NCI-H226 (cell line): ENCODE data around the gene ENOX1.

Experiments
- DNase-seq: peaks from one replicate; pipeline ENCODE4 v3.0.0-alpha.2; 2015

Gene ENOX1

DNA sequence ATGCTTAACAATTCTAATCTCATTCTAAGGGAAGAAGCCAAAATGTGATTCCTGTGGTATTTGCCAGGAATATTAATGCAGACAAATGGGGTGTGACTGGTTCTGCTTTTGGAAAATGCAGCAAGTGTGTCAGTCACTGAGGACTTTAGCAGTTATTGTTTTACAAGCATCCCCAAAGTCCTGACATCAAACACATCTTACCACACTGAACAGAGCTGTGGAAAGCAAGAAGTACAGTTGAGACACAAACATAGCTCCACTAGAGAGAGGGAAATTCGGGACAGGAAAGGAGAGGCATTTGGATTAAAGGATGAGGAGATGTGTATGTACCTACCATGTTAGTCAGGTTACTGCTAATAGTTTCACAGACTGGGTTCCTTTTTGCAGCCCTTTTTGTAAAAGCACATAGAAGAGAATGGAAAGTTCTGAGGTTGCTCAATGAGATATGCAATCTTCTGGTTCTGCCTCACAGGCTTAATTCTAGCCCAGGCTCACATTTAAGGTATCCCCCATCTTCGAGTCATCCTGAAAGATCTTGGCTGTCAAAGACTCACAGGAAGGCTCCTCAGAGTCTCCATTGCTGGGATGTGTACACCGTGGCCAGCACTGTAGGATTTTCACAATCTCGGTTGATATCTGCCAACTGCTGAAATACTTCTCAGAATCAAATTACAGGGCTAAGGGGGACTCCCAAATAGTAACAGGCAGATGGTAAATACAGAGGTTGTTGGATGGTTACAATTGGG, 446.8 kb downstream of the ENOX1 start:
- DNase-seq, result peak; percentile 22

DNA sequence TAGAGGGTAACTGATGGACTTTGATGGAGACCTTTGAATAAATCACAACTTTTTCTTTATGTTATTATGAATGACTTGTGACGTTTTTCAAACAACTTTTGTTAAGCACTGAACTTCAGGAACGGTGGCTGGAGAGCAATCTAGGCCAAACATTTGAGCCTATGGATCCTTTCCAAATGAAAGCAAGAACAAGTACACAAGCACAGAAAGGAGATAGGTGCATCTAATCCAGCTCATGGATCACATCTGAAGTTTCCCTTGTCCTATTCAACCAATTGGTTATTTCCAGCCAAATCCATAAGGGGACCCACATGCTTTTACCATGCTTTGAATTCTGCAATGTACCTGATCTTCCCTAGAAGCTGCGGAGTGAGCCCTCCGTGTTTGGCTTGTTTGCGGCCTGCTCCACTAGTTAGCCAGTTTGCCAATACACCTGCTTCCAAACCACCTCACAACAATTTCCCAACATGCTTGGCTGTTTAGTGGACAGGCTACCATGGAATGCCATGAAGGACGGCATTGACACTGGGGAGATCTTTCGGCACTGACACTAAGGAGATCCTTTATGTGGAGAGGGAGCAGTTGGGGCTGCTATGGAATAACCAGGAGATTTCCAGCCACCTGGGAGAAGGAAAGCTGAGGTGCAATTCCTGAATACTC, 447.5 kb downstream of the ENOX1 start:
- no peak for DNase-seq

GRCh38 chr13:43335764-43336163, 451.0 kb downstream of the ENOX1 start:
- no peak for DNase-seq

DNA sequence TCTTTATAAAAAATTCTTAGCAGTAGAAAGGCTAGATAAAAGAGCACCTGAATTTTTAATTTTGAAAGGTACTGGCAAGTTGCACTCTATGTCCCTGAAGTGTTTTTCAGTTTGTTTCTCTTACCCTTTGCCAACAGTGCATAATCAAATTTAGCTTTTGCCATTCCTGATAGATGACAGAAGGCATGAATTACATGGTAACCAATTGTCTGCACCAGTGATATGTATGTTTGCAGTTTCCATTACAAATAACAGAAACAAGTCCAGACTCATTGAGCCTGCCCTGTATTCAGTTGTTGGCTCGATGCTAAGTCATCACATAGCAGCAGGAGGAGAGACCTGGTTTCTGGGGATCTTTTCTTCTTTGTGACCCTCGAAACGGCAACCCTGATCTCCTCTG, 453.6 kb downstream of the ENOX1 start:
- no peak for DNase-seq

- DNase-seq, result no peak
These were observed 455.1 kb downstream of the ENOX1 start for GRCh38 chr13:43331672-43332071.

- DNase-seq, result no peak
These were observed 457.1 kb downstream of the ENOX1 start for GRCh38 chr13:43329702-43330101.

- DNase-seq, result no peak
These were observed 457.9 kb downstream of the ENOX1 start for GRCh38 chr13:43328907-43329306.

DNA sequence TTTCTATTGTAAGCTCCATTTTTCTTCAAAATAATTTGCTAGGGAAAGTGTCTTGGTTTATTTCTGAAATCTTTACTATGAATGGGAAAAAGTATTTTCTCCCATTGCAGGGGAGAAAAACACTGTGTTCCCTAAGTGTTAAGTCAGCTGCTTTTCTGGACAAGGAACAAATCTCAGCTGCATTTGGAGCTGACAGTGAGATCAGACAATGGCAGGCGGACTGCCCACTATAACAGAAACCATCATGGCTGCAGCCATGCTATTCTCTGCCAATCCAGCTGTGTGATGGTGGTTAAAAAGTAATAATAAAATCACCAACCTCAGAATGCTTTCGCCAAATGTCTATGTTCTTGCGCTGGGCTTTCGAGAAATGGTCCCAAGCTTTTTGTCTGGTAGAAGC, 460.7 kb downstream of the ENOX1 start:
- no peak for DNase-seq

DNA sequence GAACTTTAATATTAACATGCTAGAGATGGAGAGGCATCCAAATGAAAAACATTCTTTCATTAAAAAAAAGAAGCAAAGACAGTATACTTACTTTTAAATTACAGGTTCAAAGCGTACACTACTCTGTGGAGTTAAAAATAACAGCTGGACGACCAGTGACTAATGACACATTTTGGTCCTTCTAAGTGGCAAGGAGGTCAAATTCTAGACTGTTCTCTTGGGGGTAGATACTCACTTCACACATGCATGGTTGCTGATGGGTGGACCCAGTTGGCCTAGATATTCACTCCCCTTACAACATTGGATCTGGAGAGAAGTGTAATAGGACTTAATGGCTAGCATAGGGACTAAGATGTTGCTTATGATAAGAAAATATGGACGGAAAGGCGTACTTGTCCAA, 461.1 kb downstream of the ENOX1 start:
- DNase-seq, result no peak

GRCh38 chr13:43324129-43324528, 462.6 kb downstream of the ENOX1 start:
- no peak for DNase-seq

GRCh38 chr13:43319617-43320444, 466.9 kb downstream of the ENOX1 start:
- no peak for DNase-seq

DNA sequence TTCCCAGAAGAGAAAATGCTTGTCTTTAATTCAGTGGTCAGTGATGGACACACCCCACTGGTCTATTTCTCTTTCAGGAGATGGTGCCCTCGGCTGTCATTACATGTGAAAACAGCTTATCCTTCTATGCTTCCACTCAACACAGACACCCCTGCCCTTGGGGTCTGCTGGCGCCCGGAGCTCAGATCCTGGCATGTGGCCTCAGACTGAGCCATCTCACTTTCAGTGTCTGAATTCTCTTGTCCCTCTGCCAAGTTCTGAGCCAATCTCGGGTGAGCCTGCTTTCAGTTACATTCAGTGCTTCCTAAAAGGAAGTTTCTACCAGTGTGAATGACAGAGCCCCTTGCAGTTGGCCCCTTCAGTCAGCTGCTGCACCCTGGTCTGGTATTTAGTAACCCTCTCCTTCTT, 469.8 kb downstream of the ENOX1 start:
- peak; percentile 39 for DNase-seq

DNA sequence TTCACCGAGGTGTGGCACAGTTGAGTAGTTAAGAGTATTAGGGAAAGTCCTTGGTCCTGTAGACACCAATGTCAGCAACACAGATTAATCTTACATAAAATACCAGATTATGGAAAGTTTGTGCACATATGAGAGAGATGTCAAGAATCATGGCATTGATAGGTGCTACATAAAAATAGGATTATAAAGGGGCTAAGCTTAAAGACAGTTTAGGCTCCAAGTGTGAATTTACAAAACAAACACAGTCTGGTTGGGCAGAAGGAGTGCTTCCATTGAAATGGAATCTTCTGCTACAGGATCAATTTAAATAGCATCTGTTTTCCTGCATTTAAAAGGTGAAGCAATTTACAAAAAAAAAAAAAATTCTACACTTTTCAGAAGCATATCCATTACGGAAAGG, 470.5 kb downstream of the ENOX1 start:
- DNase-seq, result no peak

DNA sequence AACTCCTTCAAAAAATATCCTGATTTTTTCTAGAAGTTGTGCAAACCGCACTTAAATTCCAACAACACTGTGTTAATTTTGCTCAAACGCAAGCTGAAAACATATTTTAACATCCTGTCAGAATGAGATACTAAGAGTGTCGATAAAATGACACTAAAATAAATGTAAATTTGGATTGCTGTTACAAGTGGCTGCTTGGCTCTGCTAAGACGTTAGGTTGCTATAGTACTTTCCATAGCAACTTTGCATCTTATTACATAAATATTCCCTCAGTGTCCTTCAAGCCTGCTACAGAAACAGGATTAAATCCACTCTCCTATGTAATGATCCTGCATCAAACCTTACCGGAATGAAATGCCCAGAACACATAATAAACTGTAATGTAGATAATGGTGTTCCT, 471.2 kb downstream of the ENOX1 start:
- no peak for DNase-seq

DNA sequence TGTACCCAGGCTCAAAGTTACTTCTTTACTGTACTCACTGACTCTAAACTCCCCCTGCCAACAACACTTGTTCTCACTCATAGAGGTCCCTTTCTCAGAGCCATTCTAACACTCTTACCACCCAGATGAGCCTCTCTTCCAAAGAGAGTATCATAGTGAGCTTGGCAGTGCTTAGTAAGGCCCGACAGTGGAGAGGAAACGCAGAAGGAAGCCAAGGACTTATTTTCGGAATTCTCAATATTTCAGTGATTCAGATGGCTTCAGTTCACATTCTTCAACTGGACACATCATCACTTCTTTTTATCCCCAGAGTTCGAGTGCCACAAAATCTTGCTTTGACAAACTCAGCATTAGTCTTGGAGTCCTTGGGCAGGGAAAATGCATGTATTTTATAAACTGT, 477.5 kb downstream of the ENOX1 start:
- no peak for DNase-seq

- peak; percentile 96 for DNase-seq
These were observed 478.8 kb downstream of the ENOX1 start for GRCh38 chr13:43307921-43308433.

DNA sequence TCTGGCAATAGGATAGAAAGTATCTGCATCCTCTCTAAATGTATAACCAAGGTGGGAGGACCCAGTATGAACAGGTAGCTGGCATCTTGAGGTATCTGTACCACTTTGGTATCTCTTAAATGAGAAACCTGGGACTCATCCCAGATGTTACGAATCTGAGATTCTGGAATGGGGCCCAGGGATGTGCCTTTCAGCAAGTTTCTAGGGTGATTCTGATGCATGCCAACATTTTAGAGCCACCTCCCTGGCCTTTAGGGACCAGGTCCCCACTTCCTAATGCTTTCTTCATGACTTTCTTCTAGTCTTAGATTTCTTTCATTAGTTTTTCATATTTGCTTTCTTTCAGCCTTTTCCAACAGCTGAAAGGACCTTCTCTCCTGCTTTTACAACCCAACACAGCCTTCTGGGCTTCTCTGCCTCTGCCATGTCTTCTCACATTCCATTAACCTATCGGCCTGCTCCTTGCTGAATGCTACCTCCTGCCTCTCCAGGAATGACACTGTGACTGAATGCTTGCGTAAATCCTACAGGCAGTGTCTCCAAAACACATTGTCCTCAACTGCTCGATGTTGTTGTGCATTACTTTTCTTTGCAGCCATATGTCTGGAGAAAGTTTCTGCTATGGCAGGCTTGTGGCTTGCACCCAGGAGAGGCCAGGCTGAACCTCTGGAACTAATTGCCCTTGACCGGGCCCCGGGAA, 479.4 kb downstream of the ENOX1 start:
- DNase-seq, result no peak

DNA sequence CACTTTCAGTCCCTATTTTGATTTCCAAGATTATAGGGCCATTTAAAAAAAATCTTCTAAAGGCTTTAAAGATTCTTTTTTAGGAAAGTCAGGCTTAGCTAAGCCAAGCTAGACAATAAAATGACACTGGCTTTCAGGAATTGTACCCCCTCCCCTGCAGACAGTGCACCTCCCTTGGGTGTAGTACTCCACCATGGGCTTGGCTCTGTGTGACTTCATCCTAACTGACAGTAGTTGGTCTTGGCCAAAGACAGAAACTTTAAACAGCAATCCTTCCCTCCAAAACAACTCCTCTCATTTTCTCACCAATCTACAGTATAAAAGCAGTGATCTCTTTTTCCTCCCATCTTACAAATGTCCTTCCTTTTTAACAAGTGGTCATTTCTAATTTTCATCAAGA, 480.4 kb downstream of the ENOX1 start:
- DNase-seq, result no peak

- DNase-seq, result peak; percentile 48
These were observed 481.4 kb downstream of the ENOX1 start for GRCh38 chr13:43305416-43305815.

DNA sequence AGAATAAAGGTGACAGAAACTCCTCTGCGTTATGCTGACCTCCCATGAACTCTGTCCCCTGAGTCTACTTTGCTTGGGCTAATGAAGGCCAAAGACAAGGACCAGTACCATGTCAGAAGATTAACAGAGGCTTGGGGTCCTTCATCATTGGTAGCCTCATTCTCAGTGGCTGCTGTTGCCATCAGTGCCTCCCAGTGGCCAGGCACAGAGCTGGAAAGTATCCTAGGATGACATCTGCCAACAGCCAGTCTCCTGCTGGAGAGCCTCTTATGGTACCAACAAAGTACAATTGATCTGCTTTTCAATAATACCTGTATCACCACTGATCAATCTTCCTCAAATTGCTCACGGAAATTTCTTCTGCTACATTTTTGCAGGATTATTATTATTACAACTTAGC, 481.8 kb downstream of the ENOX1 start:
- no peak for DNase-seq

GRCh38 chr13:43304449-43304848, 482.3 kb downstream of the ENOX1 start:
- DNase-seq, result no peak

DNA sequence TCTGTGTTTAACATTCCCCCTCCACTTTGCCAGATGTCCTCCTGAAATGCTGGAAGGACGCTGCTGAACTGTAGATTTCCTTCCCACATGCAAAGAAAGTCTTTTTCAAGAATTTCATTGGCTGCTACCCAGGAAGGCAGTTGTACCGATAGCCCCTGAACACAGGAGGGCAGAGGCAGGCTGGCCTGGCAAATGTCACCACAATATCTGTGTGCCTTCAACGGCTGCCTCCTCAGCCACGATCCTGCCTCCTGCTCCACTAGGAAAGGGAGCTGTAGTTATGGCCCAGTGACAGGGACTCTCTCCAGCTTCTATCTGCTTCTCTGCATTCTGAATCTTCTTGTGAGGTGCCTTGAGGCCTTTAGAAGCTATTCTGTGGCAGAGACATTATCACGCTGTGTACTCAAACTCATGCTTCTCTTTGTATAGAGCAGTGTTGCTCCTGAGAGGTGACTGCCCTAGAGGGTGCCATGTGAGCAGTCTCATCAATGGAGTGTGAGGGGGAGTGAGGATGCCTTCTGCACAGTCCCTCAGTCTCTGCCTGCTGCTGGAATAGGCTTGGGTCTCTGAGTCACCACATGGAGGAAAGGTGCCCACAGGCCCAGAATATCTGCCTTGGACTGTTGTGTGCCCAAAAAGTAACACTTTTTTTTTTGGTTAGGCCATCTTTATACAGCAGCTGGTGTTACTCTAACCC, 483.6 kb downstream of the ENOX1 start:
- peak; percentile 34 for DNase-seq
